Measurements from ENCODE around the gene MAPK8IP1.
A peak's percentile ranks its signal among the peaks of the same experiment; 100 is the strongest.

MAPK8IP1 gene

GRCh38 chr11:45871638-45872037 lies 13.8 kb upstream of the MAPK8IP1 start:
- TF ChIP-seq CTCF (IDR thresholded peaks at IDR 0.05; ENCODE audit: control extremely low read depth, extremely low read depth, low read depth, missing control alignments), result no peak
- ChIA-PET POLR2A (no interaction called here), CTCF (interaction anchor here (0.9 to 4.5 kb wide), 14 partner anchors 9 to 367 kb away, joined by 3 to 27 read pairs (median 7); partner anchors contain the start of gene CRY2)
- no peak for DNase-seq (ENCODE audit: extremely low spot score)

- ChIA-PET CTCF (interaction anchor here (0.8 to 4.5 kb wide), 25 partner anchors 9 to 442 kb away, joined by 3 to 27 read pairs (median 4); partner anchors contain the start of gene CRY2), POLR2A (interaction anchor here (0.7 kb wide), 1 partner anchor 1342 kb away, joined by 3 read pairs; the partner anchor contains the start of gene DDB2)
- peak; percentile 52 for DNase-seq (ENCODE audit: extremely low spot score)
- TF ChIP-seq CTCF (IDR thresholded peaks at IDR 0.05; ENCODE audit: control extremely low read depth, extremely low read depth, low read depth, missing control alignments), result peak; percentile 60
Measured at GRCh38 chr11:45872651-45873356, 12.6 kb upstream of the MAPK8IP1 start.

GRCh38 chr11:45876401-45876800 lies 9.1 kb upstream of the MAPK8IP1 start:
- no peak for DNase-seq (ENCODE audit: extremely low spot score)
- ChIA-PET POLR2A (interaction anchor here (1.0 kb wide), 1 partner anchor 29 kb away, joined by 3 read pairs; the partner anchor contains the start of gene CRY2), CTCF (interaction anchor here (1.2 to 1.5 kb wide), 3 partner anchors 9 to 88 kb away, joined by 4 to 6 read pairs (median 4); no protein-coding TSS in a partner anchor)
- TF ChIP-seq CTCF (IDR thresholded peaks at IDR 0.05; ENCODE audit: control extremely low read depth, extremely low read depth, low read depth, missing control alignments), result no peak

- no peak for DNase-seq (ENCODE audit: extremely low spot score)
- CTCF ChIA-PET, result interaction anchor here (1.3 to 1.5 kb wide), 2 partner anchors 87 to 105 kb away, joined by 3 to 4 read pairs; no protein-coding TSS in a partner anchor
- TF ChIP-seq CTCF (IDR thresholded peaks at IDR 0.05; ENCODE audit: control extremely low read depth, extremely low read depth, low read depth, missing control alignments), result no peak
- POLR2A ChIA-PET, result interaction anchor here (1.0 kb wide), 1 partner anchor 30 kb away, joined by 3 read pairs; the partner anchor contains the start of gene CRY2
Measured at GRCh38 chr11:45877221-45877620, 8.2 kb upstream of the MAPK8IP1 start.

- no peak for DNase-seq (ENCODE audit: extremely low spot score)
- no peak for TF ChIP-seq CTCF (IDR thresholded peaks at IDR 0.05; ENCODE audit: control extremely low read depth, extremely low read depth, low read depth, missing control alignments)
- CTCF ChIA-PET, result interaction anchor here (1.3 to 1.5 kb wide), 2 partner anchors 87 to 106 kb away, joined by 3 to 4 read pairs; no protein-coding TSS in a partner anchor
- POLR2A ChIA-PET, result no interaction called here
Measured at GRCh38 chr11:45877845-45878244, 7.6 kb upstream of the MAPK8IP1 start.

GRCh38 chr11:45879803-45880686 lies 5.4 kb upstream of the MAPK8IP1 start:
- no peak for DNase-seq (ENCODE audit: extremely low spot score)
- POLR2A ChIA-PET, result interaction anchor here (1.0 kb wide), 1 partner anchor 33 kb away, joined by 3 read pairs; the partner anchor contains the start of gene CRY2
- TF ChIP-seq CTCF (IDR thresholded peaks at IDR 0.05; ENCODE audit: control extremely low read depth, extremely low read depth, low read depth, missing control alignments), result no peak
- CTCF ChIA-PET, result interaction anchor here (0.9 to 3.0 kb wide), 2 partner anchors 7 to 8 kb away, joined by 3 to 12 read pairs; no protein-coding TSS in a partner anchor

All from GM10248 (cell line).